Keratinocyte (primary cell): Measurements from ENCODE around the gene SPATA33.

ENCODE experiments used
- EZH2 ChIP-seq: IDR thresholded peaks from one replicate; pipeline ENCODE4 v1.6.1; 2012; ENCODE audit warnings: inconsistent platforms, mild to moderate bottlenecking, low read length, moderate library complexity
- TF ChIP-seq, protein P1 (sequence below), 3 experiments: IDR thresholded peaks in 1 of 3; conservative IDR thresholded peaks in 1 of 3; optimal IDR thresholded peaks in 1 of 3; 2 replicates in 2 of 3; 3 replicates in 1 of 3; pipeline versions ENCODE3 to v1.5.1; 2011; ENCODE audit warnings: low read length in 3 of 3, mild to moderate bottlenecking in 3 of 3, moderate library complexity in 2 of 3, control low read depth in 1 of 3, inconsistent platforms in 1 of 3; ENCODE audit not compliant: insufficient read depth in 2 of 3; ENCODE audit errors: extremely low read depth in 1 of 3

DNA sequence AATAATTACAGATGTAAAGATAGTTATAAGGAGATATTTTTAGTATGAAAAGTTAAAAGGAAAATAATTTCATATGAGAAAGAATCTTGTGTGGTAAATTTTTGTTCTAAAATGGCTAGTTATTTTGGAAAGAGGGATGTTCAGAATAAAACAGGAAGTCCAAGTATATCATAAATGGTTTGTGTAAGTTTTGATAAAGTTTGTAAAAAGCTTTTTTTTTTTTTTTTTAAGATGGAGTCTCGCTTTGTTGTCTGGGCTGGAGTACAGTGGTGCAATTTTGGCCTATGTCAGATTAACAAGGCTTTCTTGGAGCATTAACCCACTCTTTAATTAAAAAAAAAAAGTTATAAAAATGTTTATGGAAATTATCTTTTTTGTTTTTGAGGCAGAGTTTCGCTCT lies 20.6 kb downstream of the SPATA33 start:
- TF ChIP-seq, protein P1, sequence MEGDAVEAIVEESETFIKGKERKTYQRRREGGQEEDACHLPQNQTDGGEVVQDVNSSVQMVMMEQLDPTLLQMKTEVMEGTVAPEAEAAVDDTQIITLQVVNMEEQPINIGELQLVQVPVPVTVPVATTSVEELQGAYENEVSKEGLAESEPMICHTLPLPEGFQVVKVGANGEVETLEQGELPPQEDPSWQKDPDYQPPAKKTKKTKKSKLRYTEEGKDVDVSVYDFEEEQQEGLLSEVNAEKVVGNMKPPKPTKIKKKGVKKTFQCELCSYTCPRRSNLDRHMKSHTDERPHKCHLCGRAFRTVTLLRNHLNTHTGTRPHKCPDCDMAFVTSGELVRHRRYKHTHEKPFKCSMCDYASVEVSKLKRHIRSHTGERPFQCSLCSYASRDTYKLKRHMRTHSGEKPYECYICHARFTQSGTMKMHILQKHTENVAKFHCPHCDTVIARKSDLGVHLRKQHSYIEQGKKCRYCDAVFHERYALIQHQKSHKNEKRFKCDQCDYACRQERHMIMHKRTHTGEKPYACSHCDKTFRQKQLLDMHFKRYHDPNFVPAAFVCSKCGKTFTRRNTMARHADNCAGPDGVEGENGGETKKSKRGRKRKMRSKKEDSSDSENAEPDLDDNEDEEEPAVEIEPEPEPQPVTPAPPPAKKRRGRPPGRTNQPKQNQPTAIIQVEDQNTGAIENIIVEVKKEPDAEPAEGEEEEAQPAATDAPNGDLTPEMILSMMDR (optimal IDR thresholded peaks at IDR 0.05 in 1 of 3, IDR thresholded peaks at IDR 0.05 in 1 of 3, conservative IDR thresholded peaks at IDR 0.05 in 1 of 3; ENCODE audit: extremely low read depth in 1 of 3, insufficient read depth in 2 of 3, low read length in 3 of 3): no peak
- no peak for TF ChIP-seq EZH2
